DMS53 treated with DMSO at 0.1 percent for 48 hours (cell line): ENCODE data around the gene MROH8.

Source experiments
- DNase-seq: peaks from one replicate; lab custom pipeline; 2025; ENCODE audit not compliant: unreplicated experiment; lab: John Stamatoyannopoulos, UW

The MROH8 gene

GRCh38 chr20:37200376-37200775, 21.0 kb upstream of the MROH8 start:
- DNase-seq: no peak

- no peak for DNase-seq
Measured at GRCh38 chr20:37198932-37199660, 19.7 kb upstream of the MROH8 start.

DNA sequence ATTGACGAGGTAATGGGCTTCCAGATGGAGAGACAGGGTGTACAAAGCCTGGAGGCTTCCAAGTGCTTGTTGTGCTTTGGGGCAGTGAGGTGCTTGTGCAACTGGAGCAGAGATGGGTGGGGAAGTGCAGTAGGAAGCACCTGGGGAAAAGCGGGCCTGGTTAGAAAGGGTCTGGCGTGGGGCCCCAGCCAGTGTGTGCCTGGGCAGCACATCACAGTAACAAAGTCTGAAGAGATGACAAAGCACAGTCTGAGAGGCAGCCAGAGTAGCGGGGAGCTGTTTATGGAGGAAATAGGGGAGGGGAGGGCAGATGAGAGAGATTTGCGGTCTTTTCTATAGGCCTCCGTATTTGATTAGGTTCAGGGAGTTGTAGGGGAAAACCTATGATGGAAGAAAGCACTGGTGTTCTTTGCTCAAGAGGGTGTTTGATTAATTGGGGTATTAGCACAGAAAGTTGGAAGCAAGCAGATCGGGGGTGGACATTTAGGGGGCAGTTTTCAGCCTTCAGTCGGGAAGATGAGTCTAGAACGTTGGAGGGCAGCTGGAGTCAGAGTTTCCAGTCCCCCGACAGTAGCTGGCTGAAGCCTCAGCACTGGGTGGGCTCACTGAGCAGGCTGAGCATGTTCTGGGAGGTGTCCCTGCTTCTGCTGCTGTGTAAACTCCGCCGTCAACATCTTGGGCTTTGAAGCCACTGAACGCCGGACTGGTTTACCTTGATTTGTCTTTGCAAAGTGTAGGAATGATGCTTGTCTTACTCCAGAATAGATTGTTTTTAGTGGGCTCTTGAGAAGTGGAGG, 15.5 kb upstream of the MROH8 start:
- DNase-seq: no peak

- DNase-seq: no peak
Measured at GRCh38 chr20:37193821-37194220, 14.5 kb upstream of the MROH8 start.

DNA sequence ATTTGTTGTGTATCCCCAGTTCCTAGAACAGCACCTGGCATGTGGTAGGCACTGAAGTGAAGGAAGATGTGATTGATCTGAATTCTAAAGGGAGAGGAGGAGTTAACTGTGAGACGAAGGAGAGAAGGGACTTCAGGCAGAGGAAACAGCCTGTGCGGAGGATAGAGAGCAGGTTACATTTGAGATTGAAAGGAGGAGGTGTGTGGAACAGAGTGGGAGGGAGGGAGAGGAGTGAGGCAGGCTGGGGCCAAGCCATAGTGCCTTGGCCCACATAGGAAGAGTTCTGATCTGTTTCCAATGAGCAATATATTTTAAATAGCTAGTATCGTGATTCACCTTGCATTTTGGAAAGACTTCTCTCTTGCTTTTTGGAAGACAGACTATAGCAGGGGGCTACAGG, 13.9 kb upstream of the MROH8 start:
- no peak for DNase-seq

GRCh38 chr20:37192137-37192854, 12.9 kb upstream of the MROH8 start:
- DNase-seq: peak; percentile 51

DNA sequence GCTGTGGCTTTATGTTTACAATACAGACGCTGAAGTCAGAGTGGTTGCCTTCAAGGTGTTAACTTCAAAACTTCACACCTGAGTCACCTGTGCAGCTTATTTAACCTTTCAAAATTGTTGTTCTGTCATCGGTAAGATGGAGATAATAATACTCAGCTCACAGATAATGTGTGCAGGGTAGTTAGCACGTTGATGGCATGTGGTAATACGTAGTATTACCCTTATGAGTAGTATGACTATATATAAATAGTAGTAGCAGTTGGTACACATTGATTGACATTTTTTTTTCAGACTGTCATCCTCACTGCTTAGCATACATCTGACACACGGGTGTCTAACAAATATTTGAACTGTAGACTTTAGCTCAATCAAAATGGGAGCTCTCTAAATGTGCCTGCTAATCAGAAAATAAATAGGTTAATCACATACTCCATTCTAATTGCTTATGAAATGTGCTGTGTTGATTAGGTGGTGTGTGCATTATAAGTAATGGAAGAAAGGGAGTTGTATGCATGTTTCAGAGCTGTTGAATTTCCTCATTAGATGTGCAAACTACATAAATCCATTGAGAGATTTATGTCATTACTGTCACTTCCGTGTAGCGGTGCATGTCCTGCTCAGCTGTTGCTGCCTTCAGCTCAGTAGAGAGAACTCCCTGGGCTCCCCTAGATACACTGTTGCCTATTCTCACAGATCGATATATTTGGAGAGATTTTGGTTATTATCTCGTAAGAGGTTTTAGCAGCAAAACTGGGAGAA, 11.2 kb upstream of the MROH8 start:
- DNase-seq: no peak

DNA sequence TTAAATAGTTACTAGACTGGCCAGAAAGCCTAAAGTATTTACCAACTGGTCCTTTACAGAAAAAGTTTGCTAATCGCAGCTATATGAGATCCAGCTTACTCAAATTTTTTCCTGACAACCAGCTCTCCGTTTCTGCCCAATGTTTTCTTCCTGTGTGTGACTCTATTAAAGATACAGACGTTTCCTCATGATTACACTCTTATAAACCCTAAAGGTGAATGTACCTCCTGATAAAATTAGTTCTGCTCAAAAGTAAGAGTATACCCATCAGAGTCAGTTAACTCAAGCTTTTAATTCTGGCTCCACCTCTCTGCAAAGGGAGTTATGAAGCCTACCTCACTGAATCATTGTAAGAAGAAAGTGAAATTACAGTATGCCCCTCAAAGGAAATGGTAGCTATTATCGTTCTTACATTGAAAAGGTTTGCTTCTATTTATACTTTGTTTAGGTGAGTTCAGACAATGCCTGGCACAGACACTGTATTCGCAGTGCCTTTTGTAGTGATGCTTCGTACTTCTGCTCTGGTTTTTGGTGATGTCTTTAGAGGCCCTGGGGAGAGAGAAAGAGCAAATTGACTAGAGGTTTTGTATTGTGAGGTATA, 10.2 kb upstream of the MROH8 start:
- DNase-seq: no peak

DNA sequence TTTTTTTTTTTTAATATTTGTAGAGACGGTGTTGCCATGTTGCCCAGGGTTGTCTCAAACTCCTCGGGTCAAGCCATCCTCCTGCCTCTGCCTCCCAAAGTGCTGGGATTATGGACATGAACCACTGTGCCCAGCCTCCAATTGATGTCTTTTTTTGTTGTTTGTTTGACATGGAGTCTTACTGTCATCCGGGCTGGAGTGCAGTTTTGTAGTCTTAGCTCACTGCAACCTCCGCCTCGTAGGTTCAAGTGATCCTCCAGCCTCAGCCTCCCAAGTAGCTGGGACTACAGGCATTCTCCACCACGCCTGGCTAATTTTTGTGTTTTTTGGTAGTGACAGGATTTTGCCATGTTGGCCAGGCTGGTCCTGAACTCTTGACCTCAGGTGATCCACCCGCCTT, 9.4 kb upstream of the MROH8 start:
- DNase-seq: no peak

- DNase-seq: no peak
Measured at GRCh38 chr20:37185686-37186085, 6.3 kb upstream of the MROH8 start.

- no peak for DNase-seq
Measured at GRCh38 chr20:37179683-37180524, 556 bp upstream of the MROH8 start.

DNA sequence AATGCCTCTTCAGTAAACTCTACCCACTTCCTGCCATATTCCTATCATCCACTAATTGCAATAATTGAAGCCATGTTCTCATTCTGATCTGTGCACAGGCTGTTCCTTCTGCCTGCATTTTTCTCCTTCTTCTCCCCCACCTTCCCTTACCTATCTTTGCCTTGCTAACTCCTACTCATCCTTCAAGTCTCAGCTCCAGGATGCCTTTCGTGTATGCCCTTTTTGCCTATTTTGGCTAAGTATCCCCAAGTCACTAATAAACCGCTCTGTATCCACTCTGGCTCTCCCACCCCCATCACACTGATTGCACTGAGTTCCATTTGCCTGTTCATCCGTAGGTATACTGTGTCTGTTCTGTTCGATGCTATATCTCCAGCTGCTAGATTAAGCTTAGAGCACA, 6.5 kb downstream of the MROH8 start:
- no peak for DNase-seq

DNA sequence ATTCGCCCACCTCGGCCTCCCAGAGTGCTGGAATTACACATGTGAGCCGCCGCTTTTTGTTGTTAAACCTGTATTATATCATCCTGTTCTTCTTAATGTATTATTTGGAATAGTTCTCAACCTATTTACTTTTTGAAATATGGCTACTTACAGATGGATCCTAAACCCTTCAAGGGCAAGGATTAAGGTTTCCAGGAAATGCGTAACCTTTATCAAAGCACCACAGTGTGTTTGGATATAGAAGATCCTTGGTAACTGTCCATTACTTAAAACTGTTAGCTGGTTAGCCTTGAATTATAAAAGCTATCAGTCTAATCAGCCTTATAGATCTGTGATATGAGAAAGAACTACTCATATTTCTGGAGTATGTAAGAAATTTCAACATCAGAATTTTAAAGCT, 12.5 kb downstream of the MROH8 start:
- DNase-seq: no peak

DNA sequence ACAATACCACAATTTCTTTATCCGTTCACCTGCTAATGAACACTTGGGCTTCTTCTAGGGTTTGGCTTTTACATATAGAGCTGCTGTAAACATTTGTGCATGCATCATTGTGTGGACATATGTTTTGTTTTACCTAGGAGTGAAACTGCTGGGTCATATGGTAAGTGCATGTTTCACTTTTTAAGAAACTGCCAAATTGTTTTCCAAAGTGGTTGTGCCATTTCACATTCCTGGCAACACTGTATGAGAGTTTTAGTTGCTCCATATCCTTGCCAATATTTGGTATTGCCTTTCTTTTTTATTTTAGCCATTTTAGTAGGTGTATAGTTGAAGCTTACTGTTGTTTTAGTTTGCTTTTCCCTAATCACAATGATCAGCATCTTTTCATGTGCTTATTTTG, 14.3 kb downstream of the MROH8 start:
- no peak for DNase-seq

DNA sequence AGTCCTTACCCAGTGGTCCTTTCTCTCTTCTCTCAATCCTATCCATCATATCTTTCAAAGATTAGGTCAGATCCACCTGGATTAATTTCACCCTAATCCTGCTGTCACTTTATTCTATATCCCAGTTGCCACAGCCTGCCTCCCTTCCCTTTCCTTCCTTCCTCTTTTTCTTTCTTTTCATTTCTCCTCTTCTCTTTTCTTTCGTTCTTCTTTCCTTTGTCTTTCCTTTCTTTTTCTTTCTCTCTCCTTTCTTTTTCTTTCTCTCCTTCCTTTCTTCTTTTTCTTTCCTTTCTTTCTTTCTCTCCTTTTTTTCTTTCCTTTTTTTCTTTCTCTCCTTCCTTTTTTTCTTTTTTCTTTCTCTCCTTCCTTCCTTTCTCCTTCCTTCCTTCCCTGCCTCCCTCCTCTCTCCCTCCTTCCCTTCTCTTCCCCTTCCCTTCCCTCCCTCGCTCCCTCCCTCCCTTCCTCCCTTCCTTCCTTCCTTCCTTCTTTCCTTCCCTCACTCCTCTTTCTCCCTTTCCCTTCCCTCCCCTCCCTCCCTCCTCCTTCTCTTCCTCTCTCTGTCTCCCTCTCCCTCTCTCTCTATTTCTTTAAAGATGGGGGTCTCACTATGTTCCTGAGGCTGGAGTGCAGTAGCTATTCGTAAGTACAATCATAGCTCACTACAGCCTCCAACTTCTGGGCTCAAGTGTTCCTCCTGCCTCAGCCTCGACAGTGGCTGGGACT, 15.4 kb downstream of the MROH8 start:
- no peak for DNase-seq

DNA sequence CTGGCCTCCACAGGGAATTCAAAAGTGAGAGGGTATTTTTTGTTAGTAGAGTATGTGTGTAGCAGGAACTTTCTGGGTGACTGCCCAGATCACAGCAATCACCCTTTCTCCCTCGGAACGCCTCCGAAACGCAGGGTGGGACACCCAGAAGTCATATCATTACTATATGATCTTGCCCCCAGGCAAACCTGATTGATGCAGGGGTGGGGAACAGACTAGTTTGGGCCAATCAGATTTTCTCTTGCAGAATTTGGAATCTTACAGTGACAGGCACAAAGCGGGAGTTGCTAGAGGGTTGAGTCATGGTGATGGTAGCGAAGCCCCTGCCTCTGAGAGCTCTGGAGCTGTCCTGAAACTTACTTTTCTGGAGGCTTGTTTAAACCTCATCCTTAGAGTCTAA, 16.7 kb downstream of the MROH8 start:
- no peak for DNase-seq

DNA sequence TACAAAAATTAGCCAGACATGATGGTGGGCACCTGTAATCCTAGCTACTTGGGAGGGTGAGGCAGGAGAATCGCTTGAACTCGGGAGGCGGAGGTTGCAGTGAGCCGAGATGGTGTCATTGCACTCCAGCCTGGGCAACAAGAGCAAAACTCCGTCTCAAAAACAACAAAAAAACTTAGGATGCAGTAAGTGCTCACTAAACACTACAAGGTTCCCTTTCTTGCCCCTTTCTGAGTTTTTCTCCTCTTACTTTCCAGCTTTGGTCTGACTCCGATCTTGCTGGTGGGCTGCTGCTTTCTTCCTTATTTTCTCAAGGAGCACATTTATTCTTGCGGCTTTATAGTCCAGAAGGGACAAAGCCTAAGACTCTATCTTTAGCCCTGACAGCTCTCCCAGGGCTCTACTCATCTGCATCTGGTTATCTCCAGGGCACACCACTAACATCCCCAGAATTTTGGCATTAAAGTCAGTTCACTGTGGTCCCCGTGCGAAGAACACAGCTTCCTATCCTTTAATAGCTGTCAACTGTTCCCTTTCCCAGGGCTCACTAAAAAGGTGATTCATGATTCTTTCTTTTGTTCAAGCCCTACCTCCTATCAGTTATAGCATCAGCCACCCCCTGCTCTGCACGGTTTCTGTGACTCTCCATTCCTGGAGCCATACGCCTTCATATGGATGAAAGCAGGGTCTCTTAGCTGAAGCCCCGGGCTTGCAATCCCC, 17.4 kb downstream of the MROH8 start:
- no peak for DNase-seq

GRCh38 chr20:37160683-37161082, 18.7 kb downstream of the MROH8 start:
- DNase-seq: no peak

DNA sequence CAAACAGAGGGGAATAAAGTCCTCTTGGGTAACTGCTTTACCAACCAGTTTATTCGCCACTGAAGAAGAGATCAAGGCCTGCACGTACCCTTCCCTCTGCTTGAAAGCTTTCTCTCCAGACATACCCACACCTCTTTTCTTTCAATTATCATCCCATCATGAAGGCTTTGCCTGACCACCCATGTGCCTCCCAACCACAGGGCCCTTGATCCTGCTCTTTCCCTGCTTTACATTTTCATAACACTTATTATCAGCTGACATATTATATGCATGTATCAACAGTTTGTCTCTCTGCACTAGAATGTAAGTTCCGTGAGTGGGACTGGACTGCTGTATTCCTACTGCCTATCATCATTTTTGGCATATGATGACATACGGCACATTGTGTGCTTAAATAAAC, 21.1 kb downstream of the MROH8 start:
- DNase-seq: no peak
